IMR-90 (cell line): ENCODE results near the gene CCDC28B. TPM values are rescaled to one million over a fixed set of nuclear protein-coding genes. Genes with fewer than 3 reads are reported as not detected.

Experiments used
- CTCF ChIP-seq: conservative IDR thresholded peaks from 2 replicates; pipeline ENCODE4 v1.5.1; 2012; ENCODE audit warnings: mild to moderate bottlenecking, low read depth, low read length, improper control_type of control experiment
- MAZ ChIP-seq: IDR thresholded peaks from 2 replicates; pipeline ENCODE4 v1.6.1; 2012; ENCODE audit warnings: low read depth, mild to moderate bottlenecking, low read length, improper control_type of control experiment, moderate library complexity, borderline replicate concordance
- RAD21 ChIP-seq: IDR thresholded peaks from 2 replicates; pipeline ENCODE4 v1.6.1; 2012; ENCODE audit warnings: low read length, improper control_type of control experiment
- polyA plus RNA-seq, 3 experiments: library from polyadenylated mRNA; depleted of rRNA; stranded (reverse); fragments of >200 nt; gene quantifications; 2 replicates each; pipeline ENCODE4 v1.2.3, GENCODE V29; 2012; ENCODE audit warnings: low replicate concordance in 1 of 3
- total RNA-seq: library from RNA; depleted of rRNA; stranded (reverse); fragments of >200 nt; gene quantifications from 2 replicates; pipeline ENCODE4 v1.2.3, GENCODE V29; 2012

The CCDC28B gene
- total and polyA plus RNA-seq, 2 of the 4 experiments (the other 2 are of a cell fraction): 17.2 to 18.4 TPM

DNA sequence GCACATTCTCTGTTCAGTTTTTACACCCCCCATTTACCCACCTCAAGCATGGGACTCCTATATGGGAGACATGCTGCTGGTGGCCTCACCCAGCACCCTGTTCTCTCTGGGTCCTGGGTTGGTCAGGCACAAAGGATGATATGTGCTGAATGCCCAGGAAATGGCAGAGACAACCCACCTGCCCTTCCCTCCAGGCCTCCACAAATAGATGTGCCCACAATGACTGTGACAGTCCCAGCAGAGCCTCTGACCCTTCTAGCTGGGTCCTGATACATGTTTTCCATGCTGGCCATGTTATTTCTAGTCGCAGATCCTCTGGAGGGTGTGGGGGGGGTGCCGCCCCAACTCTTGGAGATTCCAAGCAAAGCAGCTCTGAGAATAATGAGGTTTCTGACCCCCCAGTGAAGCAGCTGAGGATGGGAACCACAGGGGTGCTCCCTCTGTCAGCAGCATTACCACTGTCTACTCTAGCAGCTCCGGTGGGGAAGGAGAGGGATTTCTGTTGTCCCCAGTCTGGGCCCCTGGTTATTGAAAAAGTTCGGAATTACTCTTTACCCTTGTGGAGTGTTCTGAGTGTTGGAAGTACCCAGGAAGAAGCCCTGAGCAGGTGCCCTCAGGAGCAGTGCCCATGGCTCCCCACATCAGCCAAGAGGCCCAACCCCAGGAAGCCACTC lies 1.2 kb upstream of the CCDC28B start (continued):
- TF ChIP-seq CTCF (no peak), RAD21 (no peak), MAZ (no peak)
